Measurements from ENCODE around the gene SEC14L1. TPM values are rescaled to one million over a fixed set of nuclear protein-coding genes. Genes with fewer than 3 reads are reported as not detected.

The SEC14L1 gene
- total RNA-seq, 4 donors from 2014 or later = 51.1 to 113 (median 81.7) TPM

GRCh38 chr17:77240976-77241375 is 100.2 kb downstream of the SEC14L1 start:
- Histone ChIP-seq H3K4me1 (peaks cover 0 to 16% (median 0%) of the 10 kb centered on the region in 4 donors), H3K9me3 (no peaks in the 10 kb centered on the region), H3K27me3 (no peaks in the 10 kb centered on the region), H3K4me3 (no peak overlapping the region), H3K27ac (no peak overlapping the region), H3K36me3 (no peaks in the 10 kb centered on the region)
- no peak for DNase-seq (ENCODE audit: low spot score in 2 of 2)
- WGBS, 2 donors = 95 to 96% methylated on average over 15 of the region's 15 CpGs
- TF ChIP-seq POLR2A (IDR thresholded peaks at IDR 0.05) (no peak), EP300 (IDR thresholded peaks at IDR 0.05) (no peak)
- TF ChIP-seq, protein P1, sequence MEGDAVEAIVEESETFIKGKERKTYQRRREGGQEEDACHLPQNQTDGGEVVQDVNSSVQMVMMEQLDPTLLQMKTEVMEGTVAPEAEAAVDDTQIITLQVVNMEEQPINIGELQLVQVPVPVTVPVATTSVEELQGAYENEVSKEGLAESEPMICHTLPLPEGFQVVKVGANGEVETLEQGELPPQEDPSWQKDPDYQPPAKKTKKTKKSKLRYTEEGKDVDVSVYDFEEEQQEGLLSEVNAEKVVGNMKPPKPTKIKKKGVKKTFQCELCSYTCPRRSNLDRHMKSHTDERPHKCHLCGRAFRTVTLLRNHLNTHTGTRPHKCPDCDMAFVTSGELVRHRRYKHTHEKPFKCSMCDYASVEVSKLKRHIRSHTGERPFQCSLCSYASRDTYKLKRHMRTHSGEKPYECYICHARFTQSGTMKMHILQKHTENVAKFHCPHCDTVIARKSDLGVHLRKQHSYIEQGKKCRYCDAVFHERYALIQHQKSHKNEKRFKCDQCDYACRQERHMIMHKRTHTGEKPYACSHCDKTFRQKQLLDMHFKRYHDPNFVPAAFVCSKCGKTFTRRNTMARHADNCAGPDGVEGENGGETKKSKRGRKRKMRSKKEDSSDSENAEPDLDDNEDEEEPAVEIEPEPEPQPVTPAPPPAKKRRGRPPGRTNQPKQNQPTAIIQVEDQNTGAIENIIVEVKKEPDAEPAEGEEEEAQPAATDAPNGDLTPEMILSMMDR (IDR thresholded peaks at IDR 0.05) = no peak

GRCh38 chr17:77242118-77242851 is 101.5 kb downstream of the SEC14L1 start:
- Histone ChIP-seq H3K36me3 (no peaks in the 10 kb centered on the region), H3K4me1 (peaks cover 0 to 23% (median 9%) of the 10 kb centered on the region in 4 donors), H3K9me3 (no peaks in the 10 kb centered on the region), H3K27ac (peak overlapping the region in 3 of 4 donors; percentile 23 to 86 (median 57)), H3K4me3 (no peak overlapping the region), H3K27me3 (no peaks in the 10 kb centered on the region)
- DNase-seq (ENCODE audit: low spot score in 2 of 2) = no peak
- 43 to 45% methylated on average over 21 to 23 of the region's 23 CpGs for WGBS, 2 donors
- TF ChIP-seq, protein P1 (IDR thresholded peaks at IDR 0.05) = no peak
- TF ChIP-seq POLR2A (IDR thresholded peaks at IDR 0.05) (no peak), EP300 (IDR thresholded peaks at IDR 0.05) (peak in 1 of 2 donors; percentile 71)

GRCh38 chr17:77245162-77245926 is 104.6 kb downstream of the SEC14L1 start:
- Histone ChIP-seq H3K27ac (peak overlapping the region in 1 of 4 donors; percentile 34), H3K9me3 (no peaks in the 10 kb centered on the region), H3K4me3 (no peak overlapping the region), H3K27me3 (no peaks in the 10 kb centered on the region), H3K4me1 (peaks cover 0 to 25% (median 10%) of the 10 kb centered on the region in 4 donors), H3K36me3 (no peaks in the 10 kb centered on the region)
- WGBS, 2 donors = 77% methylated on average over 18 of the region's 18 CpGs
- TF ChIP-seq, protein P1 (IDR thresholded peaks at IDR 0.05) = no peak
- DNase-seq (ENCODE audit: low spot score in 2 of 2) = no peak

DNA sequence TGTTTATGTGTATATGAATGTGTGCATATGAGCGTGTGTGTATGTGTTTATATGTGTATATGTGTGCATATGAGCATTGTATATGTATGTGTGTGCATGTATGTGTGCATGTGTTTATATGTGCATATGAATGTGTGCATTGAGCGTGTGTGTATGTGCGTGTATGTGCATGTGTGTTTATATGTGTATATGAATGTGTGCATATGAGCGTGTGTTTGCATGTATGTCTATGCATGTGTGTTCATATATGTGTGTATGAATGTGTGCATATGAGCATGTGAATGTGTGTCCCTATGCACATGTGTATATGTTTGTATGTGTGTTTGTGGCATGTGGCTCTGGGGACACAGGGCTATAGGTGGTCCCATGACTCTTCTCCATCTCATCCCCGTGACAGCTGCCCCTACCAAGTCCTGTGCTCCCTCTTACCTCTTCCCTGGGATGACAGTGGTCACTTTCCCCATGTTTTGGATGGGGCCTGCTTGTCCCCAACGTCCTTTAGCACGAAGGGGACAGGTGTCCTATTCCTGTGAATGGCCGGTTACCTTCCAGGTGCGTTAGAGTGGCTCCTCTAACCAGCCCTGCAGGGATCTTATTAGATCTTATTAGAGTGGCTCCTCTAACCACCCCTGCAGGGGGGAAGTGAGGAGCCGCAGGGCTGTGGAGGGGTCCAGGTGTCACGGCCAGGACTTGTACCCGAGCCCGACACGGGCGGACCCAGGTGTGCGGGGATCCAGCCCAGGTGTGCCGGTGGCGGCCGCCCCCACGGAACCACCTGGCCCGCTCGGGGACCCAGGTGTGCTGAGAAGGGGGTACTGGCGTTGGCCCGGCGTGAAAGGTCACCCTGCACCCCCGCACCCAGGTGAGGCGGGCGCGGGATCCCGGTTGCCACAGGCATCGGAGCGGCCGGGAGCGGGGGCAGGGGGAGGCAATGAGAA is 105.6 kb downstream of the SEC14L1 start:
- Histone ChIP-seq H3K27me3 (no peaks in the 10 kb centered on the region), H3K4me3 (peak overlapping the region; percentile 40 to 77 (median 63)), H3K27ac (peak overlapping the region; percentile 43 to 87 (median 74)), H3K36me3 (no peaks in the 10 kb centered on the region), H3K9me3 (no peaks in the 10 kb centered on the region), H3K4me1 (peaks cover 0 to 25% (median 10%) of the 10 kb centered on the region in 4 donors)
- no peak for TF ChIP-seq EP300 (IDR thresholded peaks at IDR 0.05)
- TF ChIP-seq, protein P1 (IDR thresholded peaks at IDR 0.05) = no peak
- no peak for TF ChIP-seq POLR2A (IDR thresholded peaks at IDR 0.05)
- 54 to 69% methylated on average over 10 to 17 of the region's 34 CpGs for WGBS, 2 donors
- DNase-seq (ENCODE audit: low spot score in 2 of 2) = no peak
